GM12878 (cell line): ENCODE measurements around the gene KCNS3. TPM values are rescaled to one million over a fixed set of nuclear protein-coding genes. Genes with fewer than 3 reads are reported as not detected.

Source experiments
- ATAC-seq: fragments of 200-7000 bp; cut with Tn5 transposase; 3 replicates; pipeline ENCODE4 v1.9.1; 2020; ENCODE audit warnings: mild to moderate bottlenecking, moderate library complexity
- BruUV-seq: library from RNA; stranded (reverse); fragments of 400-500 nt; replicated peaks from 2 replicates; lab custom pipeline; 2021; lab: Mats Ljungman, UMichigan
- CTCF ChIA-PET: fragments of 300-600 bp; sonication (Branson Sonifier 250); formaldehyde crosslinking; extraction: SDS; loops from one replicate; lab custom pipeline; 2021; ENCODE audit warnings: inconsistent platforms; lab: Yijun Ruan, JAX
- POLR2A ChIA-PET: fragments of 350-600 bp; formaldehyde crosslinking; extraction: SDS; loops from one replicate; lab custom pipeline; 2021; ENCODE audit warnings: inconsistent platforms; lab: Charles Lee
- RAD21 ChIA-PET: fragments of 300-600 bp; sonication (Branson Sonifier 250); formaldehyde crosslinking; loops from one replicate; lab custom pipeline; 2023; ENCODE audit warnings: antibody characterized with exemption; ENCODE audit not compliant: unreplicated experiment; lab: Charles Lee
- SMC1A ChIA-PET: fragments of 300-600 bp; sonication (Branson Sonifier 250); formaldehyde crosslinking; loops from one replicate; lab custom pipeline; 2023; ENCODE audit not compliant: unreplicated experiment, uncharacterized antibody; lab: Charles Lee
- DNase-seq: peaks from one replicate; pipeline ENCODE4 v3.0.0-alpha.2; 2011; ENCODE audit warnings: low read depth, low spot score
- FAIRE-seq: peaks from 3 replicates; lab custom pipeline; 2011; peaks lifted over from hg19 to GRCh38; lab: Jason Lieb, UNC
- H2AFZ ChIP-seq: 2 replicates; pipeline ENCODE4 v1.6.0; 2011; ENCODE audit warnings: low read depth, low read length, control low read depth; ENCODE audit not compliant: control insufficient read depth
- H3K27ac ChIP-seq: 2 replicates; pipeline ENCODE4 v1.5.1; 2011; ENCODE audit warnings: control low read depth; ENCODE audit not compliant: control insufficient read depth, insufficient read depth
- H3K27me3 ChIP-seq, 2 experiments: replicated peaks in 1 of 2; 2 replicates each; pipeline versions ENCODE4 v1.6.0 to v1.6.1; 2011; ENCODE audit warnings: low read length in 1 of 2; ENCODE audit not compliant: control insufficient read depth in 2 of 2, insufficient read depth in 2 of 2
- H3K36me3 ChIP-seq, 2 experiments: 2 replicates each; pipeline ENCODE4 v1.5.1; 2011; ENCODE audit warnings: low read length in 1 of 2; ENCODE audit not compliant: control insufficient read depth in 2 of 2, insufficient read depth in 2 of 2
- H3K4me1 ChIP-seq: 2 replicates; pipeline ENCODE4 v1.6.1; 2011; ENCODE audit warnings: mild to moderate bottlenecking, low read length, moderate library complexity, mixed read lengths; ENCODE audit not compliant: control insufficient read depth, insufficient read depth
- H3K4me2 ChIP-seq: 2 replicates; pipeline ENCODE4 v1.6.0; 2011; ENCODE audit warnings: control low read depth; ENCODE audit not compliant: control insufficient read depth, insufficient read depth
- H3K4me3 ChIP-seq: fragments of 200-600 bp; sonication (generic); 2 replicates; pipeline ENCODE4 v1.5.1; 2016
- H3K79me2 ChIP-seq: 2 replicates; pipeline ENCODE4 v1.6.0; 2011; ENCODE audit warnings: low read length; ENCODE audit not compliant: control insufficient read depth, insufficient read depth
- H3K9ac ChIP-seq: 2 replicates; pipeline ENCODE4 v1.8.0; 2011; ENCODE audit warnings: low read length, control low read depth, mixed read lengths; ENCODE audit not compliant: control insufficient read depth, insufficient read depth
- H3K9me3 ChIP-seq: replicated peaks from 3 replicates; pipeline ENCODE4 v1.5.1; 2011; ENCODE audit warnings: mild to moderate bottlenecking, low read length; ENCODE audit not compliant: control insufficient read depth, insufficient read depth
- H4K20me1 ChIP-seq: 2 replicates; pipeline ENCODE4 v1.6.0; 2011; ENCODE audit not compliant: control insufficient read depth, insufficient read depth
- CBX3 ChIP-seq: fragments of 200-600 bp; sonication (generic); IDR thresholded peaks from 2 replicates; pipeline ENCODE4 v1.6.1; 2016; ENCODE audit warnings: low read depth, borderline replicate concordance
- GABPA ChIP-seq: IDR thresholded peaks from 2 replicates; pipeline ENCODE4 v1.6.1; 2014; ENCODE audit warnings: antibody characterized with exemption, low read depth, mild to moderate bottlenecking, inconsistent platforms
- HDGF ChIP-seq: fragments of 450-650 bp; IDR thresholded peaks from 2 replicates; pipeline ENCODE4 v1.6.1; 2016; ENCODE audit warnings: antibody characterized with exemption
- MAX ChIP-seq: IDR thresholded peaks from 2 replicates; pipeline ENCODE4 v1.6.1; 2012; ENCODE audit warnings: low read depth, low read length, improper control_type of control experiment
- NFXL1 ChIP-seq: fragments of 450-650 bp; IDR thresholded peaks from 2 replicates; pipeline ENCODE4 v1.6.1; 2017; ENCODE audit warnings: antibody characterized with exemption, mild to moderate bottlenecking, borderline replicate concordance
- NR2C1 ChIP-seq: fragments of 450-650 bp; IDR thresholded peaks from 2 replicates; pipeline ENCODE4 v1.6.1; 2017; ENCODE audit warnings: antibody characterized with exemption, mild to moderate bottlenecking, moderate library complexity
- RB1 ChIP-seq: fragments of 450-650 bp; formaldehyde crosslinking; IDR thresholded peaks from 2 replicates; pipeline ENCODE4 v1.6.1; 2017; ENCODE audit warnings: mild to moderate bottlenecking, borderline replicate concordance
- REST ChIP-seq: IDR thresholded peaks from 2 replicates; pipeline ENCODE4 v1.6.1; 2012; ENCODE audit warnings: mild to moderate bottlenecking, low read depth, low read length
- SRF ChIP-seq, 2 experiments: IDR thresholded peaks; 2 replicates each; pipeline ENCODE4 v1.6.1; 2011; ENCODE audit warnings: low read depth in 2 of 2, low read length in 2 of 2, mild to moderate bottlenecking in 1 of 2, moderate library complexity in 1 of 2
- SUPT20H ChIP-seq: IDR thresholded peaks from 2 replicates; pipeline ENCODE4 v1.6.1; 2011; ENCODE audit warnings: low read depth, mild to moderate bottlenecking, low read length, moderate library complexity, borderline replicate concordance; ENCODE audit not compliant: control insufficient read depth
- TBL1XR1 ChIP-seq: IDR thresholded peaks from 2 replicates; pipeline ENCODE4 v1.6.1; 2012; ENCODE audit warnings: low read depth, low read length, improper control_type of control experiment
- ZNF217 ChIP-seq: fragments of 450-650 bp; IDR thresholded peaks from 2 replicates; pipeline ENCODE4 v1.6.1; 2017; ENCODE audit warnings: antibody characterized with exemption, mild to moderate bottlenecking
- WGBS: methylation state at CpG from one replicate; pipeline ENCODE4 v1.1.6; 2016; ENCODE audit warnings: low lambda C conversion rate; ENCODE audit not compliant: insufficient replicate concordance, insufficient coverage; ENCODE audit errors: missing lambda C conversion rate; 5-methylcytosine and 5-hydroxymethylcytosine counted together
- in situ Hi-C: fragments of 300-500 bp; cut with MboI; formaldehyde crosslinking; loops from 9 replicates; pipeline ENCODE4 v1.14.3; 2018; ENCODE audit warnings: mixed read lengths
- intact Hi-C: fragments of 100-400 bp; cut with micrococcal nuclease; formaldehyde crosslinking; loops from one replicate; pipeline ENCODE4 v1.14.2; 2022; ENCODE audit not compliant: unreplicated experiment
- polyA plus RNA-seq, 11 experiments: library from polyadenylated mRNA; depleted of rRNA in 4 of 11; unstranded in 6 of 11; stranded (reverse) in 5 of 11; fragments of >200 nt; fragmentation: Nextera tagmentation in 4 of 11; fragmentation: Illumina TruSeq in 1 of 11; extraction: Ambion mirVana in 4 of 11; extraction: Trizol in 1 of 11; gene quantifications; 1 replicate in 1 of 11; 2 replicates in 10 of 11; pipeline versions ENCODE4 v1.2.1 to v1.2.3, GENCODE V29; 2011 to 2016; ENCODE audit warnings: inconsistent platforms in 2 of 11, missing spikeins in 2 of 11, low read depth in 1 of 11
- total RNA-seq, 4 experiments: library from RNA; depleted of rRNA in 3 of 4; stranded (reverse); fragments of >200 nt in 3 of 4; fragmentation: Illumina TruSeq in 1 of 4; extraction: Trizol in 1 of 4; gene quantifications; 2 replicates each; pipeline versions ENCODE4 v1.2.1 to v1.2.3, GENCODE V29; 2013 to 2021

Gene KCNS3
- total and polyA plus RNA-seq, 10 of the 15 experiments (the other 5 are each of a cell fraction or from before 2014, with no cell fraction given) = not detected

GRCh38 chr2:17845806-17846205, 32.7 kb upstream of the KCNS3 start:
- Histone ChIP-seq H3K27me3 (0 out of 4 replicates have a peak, but pooled peaks cover 0 to 4% of the 10 kb centered on the region in 2 experiments), H3K27ac (no peak overlapping the region), H4K20me1 (no peaks in the 10 kb centered on the region), H3K9ac (no peak overlapping the region), H3K4me3 (no peak overlapping the region), H3K4me2 (no peak overlapping the region), H3K9me3 (no peaks in the 10 kb centered on the region), H3K79me2 (no peaks in the 10 kb centered on the region), H3K36me3 (no peaks in the 10 kb centered on the region), H2AFZ (no peak overlapping the region), H3K4me1 (no peaks in the 10 kb centered on the region)
- no peak for FAIRE-seq
- WGBS = 37% methylated on average over 7 of the region's 7 CpGs
- ATAC-seq = no peak
- intact Hi-C loops = no loop called here
- POLR2A ChIA-PET = interaction anchor here (1.1 to 1.3 kb wide), 2 partner anchors 12 to 14 kb away, joined by 3 to 5 read pairs; no protein-coding TSS in a partner anchor
- in situ Hi-C loops = no loop called here
- CTCF ChIA-PET = interaction anchor here (0.9 to 4.0 kb wide), 7 partner anchors 10 to 303 kb away, joined by 3 to 33 read pairs (median 7); no protein-coding TSS in a partner anchor
- SMC1A ChIA-PET = interaction anchor here (0.9 to 2.2 kb wide), 6 partner anchors 13 to 126 kb away, joined by 3 to 13 read pairs (median 4); no protein-coding TSS in a partner anchor
- RAD21 ChIA-PET = interaction anchor here (1.4 kb wide), 1 partner anchor 127 kb away, joined by 5 read pairs; no protein-coding TSS in a partner anchor
- BruUV-seq = no TSS peak
- no peak for DNase-seq
- TF ChIP-seq TBL1XR1 = no peak
- TF ChIP-seq RB1 = no peak
- TF ChIP-seq NR2C1 = no peak
- no peak for TF ChIP-seq CBX3
- TF ChIP-seq GABPA = no peak

- Histone ChIP-seq H2AFZ (no peak overlapping the region), H4K20me1 (no peaks in the 10 kb centered on the region), H3K9ac (no peak overlapping the region), H3K36me3 (no peaks in the 10 kb centered on the region), H3K4me1 (no peaks in the 10 kb centered on the region), H3K4me2 (no peak overlapping the region), H3K9me3 (no peaks in the 10 kb centered on the region), H3K27ac (no peak overlapping the region), H3K4me3 (no peak overlapping the region), H3K79me2 (no peaks in the 10 kb centered on the region), H3K27me3 (0 out of 4 replicates have a peak, but pooled peaks cover 0 to 4% of the 10 kb centered on the region in 2 experiments)
- RAD21 ChIA-PET = interaction anchor here (1.4 kb wide), 1 partner anchor 128 kb away, joined by 5 read pairs; no protein-coding TSS in a partner anchor
- ATAC-seq (no peak), DNase-seq (no peak), FAIRE-seq (no peak)
- SMC1A ChIA-PET = interaction anchor here (0.6 to 2.2 kb wide), 4 partner anchors 23 to 175 kb away, joined by 3 to 13 read pairs (median 3); no protein-coding TSS in a partner anchor
- CTCF ChIA-PET = interaction anchor here (0.9 to 4.0 kb wide), 7 partner anchors 11 to 533 kb away, joined by 3 to 33 read pairs (median 5); no protein-coding TSS in a partner anchor
- BruUV-seq = no TSS peak
- POLR2A ChIA-PET = interaction anchor here (1.1 kb wide), 1 partner anchor 13 kb away, joined by 3 read pairs; no protein-coding TSS in a partner anchor
- in situ Hi-C loops (no loop called here), intact Hi-C loops (no loop called here)
- WGBS = 42% methylated on average over 3 of the region's 3 CpGs
- TF ChIP-seq SRF (IDR thresholded peaks at IDR 0.05; ENCODE audit: low read depth in 2 of 2, low read length in 2 of 2) (no peak), MAX (no peak), HDGF (no peak), SUPT20H (no peak), NFXL1 (no peak), ZNF217 (no peak), REST (no peak)
Measured at GRCh38 chr2:17846676-17847075, 31.8 kb upstream of the KCNS3 start.
